Panc1 (cell line): Measurements from ENCODE around the gene RPL26. TPM values are rescaled to one million over a fixed set of nuclear protein-coding genes. Genes with fewer than 3 reads are reported as not detected.

Experiments used
- ATAC-seq: fragments of 200-7000 bp; cut with Tn5 transposase; 2 replicates; pipeline ENCODE4 v1.9.1; 2020; ENCODE audit warnings: mild to moderate bottlenecking, moderate library complexity
- BruUV-seq: library from RNA; stranded (reverse); fragments of 400-500 nt; replicated peaks from 2 replicates; lab custom pipeline; 2021; lab: Mats Ljungman, UMichigan
- CTCF ChIA-PET: fragments of 300-600 bp; sonication (Branson Sonifier 250); formaldehyde crosslinking; loops from one replicate; lab custom pipeline; 2022; ENCODE audit warnings: antibody characterized with exemption; lab: Charles Lee
- POLR2A ChIA-PET: fragments of 300-600 bp; sonication (Branson Sonifier 250); formaldehyde crosslinking; loops from one replicate; lab custom pipeline; 2022; ENCODE audit warnings: antibody characterized with exemption; lab: Charles Lee
- DNase-seq: peaks from one replicate; pipeline ENCODE4 v3.0.0-alpha.2; 2010; ENCODE audit warnings: low read depth, low spot score
- H3K27ac ChIP-seq: 2 replicates; pipeline ENCODE4 v1.5.1; 2011; ENCODE audit warnings: mild to moderate bottlenecking, low read length, inconsistent platforms
- H3K27me3 ChIP-seq: fragments of 200-500 bp; sonication (Bioruptor generic); 2 replicates; pipeline ENCODE4 v1.6.0; 2014; ENCODE audit warnings: low read length, inconsistent platforms; ENCODE audit not compliant: control insufficient read depth, insufficient read depth
- H3K36me3 ChIP-seq: fragments of 200-500 bp; sonication (Bioruptor generic); 2 replicates; pipeline ENCODE4 v1.5.1; 2014; ENCODE audit warnings: inconsistent platforms, mild to moderate bottlenecking, low read length, moderate library complexity; ENCODE audit not compliant: control insufficient read depth, insufficient read depth
- H3K4me1 ChIP-seq: 2 replicates; pipeline ENCODE4 v1.5.1; 2011; ENCODE audit warnings: inconsistent platforms, mild to moderate bottlenecking, low read length, moderate library complexity; ENCODE audit not compliant: control insufficient read depth, insufficient read depth
- H3K4me3 ChIP-seq, 2 experiments: 2 replicates each; pipeline ENCODE4 v1.5.1; 2011 to 2012; ENCODE audit warnings: low read depth in 2 of 2, low read length in 2 of 2, mild to moderate bottlenecking in 2 of 2, inconsistent platforms in 1 of 2, moderate library complexity in 1 of 2
- H3K9me3 ChIP-seq: fragments of 200-500 bp; sonication (Bioruptor generic); 2 replicates; pipeline ENCODE4 v1.5.1; 2014; ENCODE audit warnings: low read depth, mild to moderate bottlenecking, inconsistent platforms, low read length, moderate library complexity; ENCODE audit not compliant: control insufficient read depth, insufficient read depth
- CTCF ChIP-seq: fragments of 450-650 bp; IDR thresholded peaks from 2 replicates; pipeline ENCODE4 v1.5.1; 2017; ENCODE audit warnings: mild to moderate bottlenecking
- POLR2AphosphoS5 ChIP-seq: IDR thresholded peaks from 2 replicates; pipeline ENCODE4 v1.6.1; 2012; ENCODE audit warnings: mild to moderate bottlenecking, low read depth, low read length, moderate library complexity
- REST ChIP-seq, 2 experiments: IDR thresholded peaks; 2 replicates each; pipeline ENCODE4 v1.6.1; 2011 to 2012; ENCODE audit warnings: low read depth in 2 of 2, control low read depth in 1 of 2, low read length in 1 of 2, mild to moderate bottlenecking in 1 of 2, moderate library complexity in 1 of 2; ENCODE audit not compliant: insufficient read depth in 1 of 2
- SIN3A ChIP-seq: IDR thresholded peaks from 2 replicates; pipeline ENCODE4 v1.6.1; 2012; ENCODE audit warnings: low read depth, mild to moderate bottlenecking, low read length, moderate library complexity, borderline replicate concordance; ENCODE audit not compliant: insufficient read depth
- TCF7L2 ChIP-seq: IDR thresholded peaks from 2 replicates; pipeline ENCODE4 v1.6.1; 2011; ENCODE audit warnings: mild to moderate bottlenecking, low read depth, low read length, inconsistent platforms
- in situ Hi-C: cut with HindIII; loops from 2 replicates; pipeline ENCODE4 v1.10.0; 2016; ENCODE audit warnings: low sequenced_read_pairs, low pct_unique_long_range_greater_than_20kb
- intact Hi-C: fragments of 100-400 bp; cut with micrococcal nuclease; formaldehyde crosslinking; loops from one replicate; pipeline ENCODE4 v1.10.0; 2022; ENCODE audit not compliant: unreplicated experiment
- total RNA-seq: library from RNA; stranded (reverse); gene quantifications from one replicate; pipeline ENCODE4 v1.2.1, GENCODE V29; 2021; ENCODE audit not compliant: unreplicated experiment

The RPL26 gene
- total RNA-seq, 1 experiment from 2014 or later = 865 TPM

GRCh38 chr17:8345052-8345690 lies 37.8 kb downstream of the RPL26 start:
- no peak for TF ChIP-seq TCF7L2
- TF ChIP-seq REST (IDR thresholded peaks at IDR 0.05; ENCODE audit: insufficient read depth in 1 of 2, low read depth in 2 of 2, low read length in 1 of 2) = no peak
- TF ChIP-seq CTCF = no peak
- TF ChIP-seq POLR2AphosphoS5 = no peak
- TF ChIP-seq SIN3A = no peak
- no peak overlapping the region for H3K27ac ChIP-seq
- CTCF ChIA-PET = no interaction called here
- POLR2A ChIA-PET = no interaction called here
- in situ Hi-C loops (no loop called here), intact Hi-C loops (no loop called here)
- no peak for ATAC-seq
- no peak for DNase-seq
- H3K9me3 ChIP-seq = no peaks in the 10 kb centered on the region
- no peak overlapping the region for H3K4me3 ChIP-seq
- H3K27me3 ChIP-seq = no peaks in the 10 kb centered on the region
- no peaks in the 10 kb centered on the region for H3K4me1 ChIP-seq
- H3K36me3 ChIP-seq = no peaks in the 10 kb centered on the region
- BruUV-seq = no TSS peak

- Histone ChIP-seq H3K27me3 (no peaks in the 10 kb centered on the region), H3K9me3 (no peaks in the 10 kb centered on the region), H3K27ac (no peak overlapping the region), H3K36me3 (no peaks in the 10 kb centered on the region), H3K4me1 (no peaks in the 10 kb centered on the region), H3K4me3 (no peak overlapping the region)
- no TSS peak for BruUV-seq
- in situ Hi-C loops (no loop called here), intact Hi-C loops (no loop called here)
- TF ChIP-seq REST (IDR thresholded peaks at IDR 0.05; ENCODE audit: insufficient read depth in 1 of 2, low read depth in 2 of 2, low read length in 1 of 2) (no peak), TCF7L2 (no peak), POLR2AphosphoS5 (no peak), CTCF (no peak), SIN3A (no peak)
- no peak for ATAC-seq
- ChIA-PET CTCF (no interaction called here), POLR2A (interaction anchor here (0.6 kb wide), 2 partner anchors 34 to 135 kb away, joined by 3 to 10 read pairs; no protein-coding TSS in a partner anchor)
- DNase-seq = no peak
These were observed 41.5 kb downstream of the RPL26 start for GRCh38 chr17:8341456-8341855.
